Thyroid gland (tissue), 4 donors: ENCODE measurements around the gene ZNF415. TPM values are rescaled to one million over a fixed set of nuclear protein-coding genes. Genes with fewer than 3 reads are reported as not detected.

Experiments used
- DNase-seq, 2 donors: peaks; one replicate each; pipeline ENCODE4 v3.0.0-alpha.2; 2019
- H3K27ac ChIP-seq, 3 donors: fragments of 200-600 bp; sonication (generic); 1 replicate in 2 of 3; 2 replicates in 1 of 3; pipeline ENCODE4 v1.5.1; 2016 to 2019; ENCODE audit warnings: mild to moderate bottlenecking in 1 of 3, moderate library complexity in 1 of 3
- H3K27me3 ChIP-seq: fragments of 200-600 bp; sonication (generic); one replicate; pipeline ENCODE4 v1.5.1; 2019
- H3K36me3 ChIP-seq, 2 donors: fragments of 200-600 bp; sonication (generic); one replicate each; pipeline ENCODE4 v1.5.1; 2016 to 2019
- H3K4me1 ChIP-seq, 2 donors: fragments of 200-600 bp; sonication (generic); one replicate each; pipeline ENCODE4 v1.5.1; 2017 to 2019
- H3K4me3 ChIP-seq, 3 donors: fragments of 200-600 bp; sonication (generic); replicated peaks in 1 of 3; 1 replicate in 2 of 3; 2 replicates in 1 of 3; pipeline ENCODE4 v1.5.1; 2016; ENCODE audit warnings: mild to moderate bottlenecking in 1 of 3
- H3K9me3 ChIP-seq: fragments of 200-600 bp; sonication (generic); one replicate; pipeline ENCODE4 v1.5.1; 2017
- CTCF ChIP-seq, 6 experiments: fragments of 200-600 bp in 3 of 6; fragments of 450-650 bp in 3 of 6; sonication (generic) in 3 of 6; IDR thresholded peaks; one replicate each; pipeline ENCODE4 v1.5.1; 2016 to 2019; ENCODE audit warnings: antibody characterized with exemption in 6 of 6, mild to moderate bottlenecking in 2 of 6, inconsistent platforms in 1 of 6, moderate library complexity in 1 of 6
- POLR2A ChIP-seq, 2 donors: fragments of 450-650 bp; IDR thresholded peaks; one replicate each; pipeline ENCODE4 v1.6.1; 2017; ENCODE audit warnings: antibody characterized with exemption in 2 of 2, mild to moderate bottlenecking in 2 of 2, moderate library complexity in 1 of 2
- WGBS, 2 donors: methylation state at CpG; one replicate each; pipeline ENCODE4 v1.1.5; 2017; 5-methylcytosine and 5-hydroxymethylcytosine counted together
- intact Hi-C: fragments of 100-400 bp; cut with DNase I; formaldehyde crosslinking; loops from one replicate; pipeline ENCODE4 v1.15.1; 2023
- total RNA-seq, 4 donors: library from RNA; depleted of rRNA; stranded (reverse); fragments of >200 nt; gene quantifications; one replicate each; pipeline ENCODE4 v1.2.3, GENCODE V29; 2016

ZNF415 gene
- total RNA-seq, 4 donors from 2014 or later, result 14.5 to 37.6 (median 18.9) TPM

- Histone ChIP-seq H3K27me3 (no peaks in the 10 kb centered on the region), H3K4me1 (no peaks in the 10 kb centered on the region), H3K36me3 (peaks cover 39% of the 10 kb centered on the region in 2 donors), H3K27ac (no peak overlapping the region), H3K9me3 (no peaks in the 10 kb centered on the region), H3K4me3 (no peak overlapping the region)
- intact Hi-C loops, result no loop called here
- TF ChIP-seq CTCF (IDR thresholded peaks at IDR 0.05) (no peak), POLR2A (IDR thresholded peaks at IDR 0.05) (no peak)
- no peak for DNase-seq
Measured at GRCh38 chr19:53147645-53148044, 14.9 kb upstream of the ZNF415 start.

GRCh38 chr19:53140351-53140750 lies 7.6 kb upstream of the ZNF415 start:
- Histone ChIP-seq H3K36me3 (peaks cover 23 to 27% of the 10 kb centered on the region in 2 donors), H3K27me3 (no peaks in the 10 kb centered on the region), H3K9me3 (no peaks in the 10 kb centered on the region), H3K4me3 (no peak overlapping the region), H3K27ac (no peak overlapping the region), H3K4me1 (no peaks in the 10 kb centered on the region)
- 95 to 97% methylated on average over 4 of the region's 4 CpGs for WGBS, 2 donors
- no peak for DNase-seq
- TF ChIP-seq POLR2A (IDR thresholded peaks at IDR 0.05), result no peak
- no peak for TF ChIP-seq CTCF (IDR thresholded peaks at IDR 0.05)
- intact Hi-C loops, result no loop called here

- Histone ChIP-seq H3K9me3 (no peaks in the 10 kb centered on the region), H3K4me1 (peaks cover 6% of the 10 kb centered on the region in 2 donors)
- 91 to 94% methylated on average over 3 of the region's 3 CpGs for WGBS, 2 donors
Measured at GRCh38 chr19:53136432-53136831, 3.7 kb upstream of the ZNF415 start.

GRCh38 chr19:53131727-53132126 lies 983 bp downstream of the ZNF415 start:
- no peaks in the 10 kb centered on the region for H3K9me3 ChIP-seq
- no peak overlapping the region for H3K27ac ChIP-seq
- WGBS, 2 donors, result 39 to 56% methylated on average over 6 of the region's 6 CpGs
- intact Hi-C loops, result no loop called here
- H3K27me3 ChIP-seq, result no peaks in the 10 kb centered on the region
- no peaks in the 10 kb centered on the region for H3K36me3 ChIP-seq
- DNase-seq, result no peak
- H3K4me3 ChIP-seq, result peak overlapping the region in 1 of 3 donors; percentile 67
- H3K4me1 ChIP-seq, result peaks cover 10 to 15% of the 10 kb centered on the region in 2 donors
- TF ChIP-seq POLR2A (IDR thresholded peaks at IDR 0.05) (no peak), CTCF (IDR thresholded peaks at IDR 0.05) (no peak)

More at GRCh38 chr19:53136432-53136831, 3.7 kb upstream of the ZNF415 start:
- Histone ChIP-seq H3K27me3 (no peaks in the 10 kb centered on the region), H3K4me3 (no peak overlapping the region), H3K27ac (no peak overlapping the region), H3K36me3 (peaks cover 3 to 6% of the 10 kb centered on the region in 2 donors)
- TF ChIP-seq POLR2A (IDR thresholded peaks at IDR 0.05), result no peak
- TF ChIP-seq CTCF (IDR thresholded peaks at IDR 0.05), result no peak
- intact Hi-C loops, result no loop called here
- DNase-seq, result no peak

- Histone ChIP-seq H3K27ac (no peak overlapping the region), H3K4me3 (no peak overlapping the region), H3K27me3 (no peaks in the 10 kb centered on the region), H3K9me3 (no peaks in the 10 kb centered on the region), H3K36me3 (no peaks in the 10 kb centered on the region), H3K4me1 (peaks cover 10 to 15% of the 10 kb centered on the region in 2 donors)
- WGBS, 2 donors, result 79 to 85% methylated on average over 4 of the region's 4 CpGs
- intact Hi-C loops, result no loop called here
- no peak for TF ChIP-seq CTCF (IDR thresholded peaks at IDR 0.05)
- TF ChIP-seq POLR2A (IDR thresholded peaks at IDR 0.05), result no peak
- no peak for DNase-seq
Measured at GRCh38 chr19:53131085-53131590, 1.6 kb downstream of the ZNF415 start.
